Embryonic facial prominence (tissue), 1 donor: ENCODE results near the gene ROR2.

Source experiments
- DNase-seq: peaks from one replicate; pipeline ENCODE4 v3.0.0-alpha.2; 2016; ENCODE audit errors: extremely low spot score

ROR2 gene

DNA sequence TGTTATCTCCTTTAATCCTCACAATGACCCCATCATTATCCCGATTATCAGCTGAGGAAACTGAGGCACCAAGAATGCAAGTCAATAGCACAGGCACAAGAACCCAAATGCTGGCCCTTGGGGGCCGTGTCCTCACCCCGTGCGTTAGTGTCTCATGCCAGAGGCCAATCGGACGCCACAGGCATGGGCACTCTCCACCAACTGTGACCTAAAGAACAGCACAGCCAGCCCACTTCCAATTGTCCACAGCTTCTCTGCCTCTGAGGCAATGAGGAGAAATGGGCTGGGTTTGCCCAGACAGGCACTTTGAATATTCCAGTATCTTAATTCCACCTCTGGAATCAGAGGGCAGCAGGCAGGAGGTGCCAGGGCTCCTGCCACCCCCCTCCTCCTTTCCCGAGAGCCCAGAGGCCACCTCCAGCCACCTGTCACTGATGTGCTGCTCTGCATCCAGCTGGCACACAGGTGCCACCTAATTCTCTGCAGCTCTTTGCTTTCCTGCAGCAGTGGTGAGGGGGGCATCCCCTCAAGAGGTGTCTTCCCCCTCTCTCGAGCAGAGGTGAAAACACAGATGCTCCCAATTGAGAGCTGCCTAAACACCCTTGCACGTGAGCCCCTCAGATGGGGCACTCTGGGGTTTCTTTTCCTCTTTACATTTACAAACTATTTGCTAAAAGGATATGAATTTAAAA, 107.5 kb downstream of the ROR2 start:
- DNase-seq, result no peak

DNA sequence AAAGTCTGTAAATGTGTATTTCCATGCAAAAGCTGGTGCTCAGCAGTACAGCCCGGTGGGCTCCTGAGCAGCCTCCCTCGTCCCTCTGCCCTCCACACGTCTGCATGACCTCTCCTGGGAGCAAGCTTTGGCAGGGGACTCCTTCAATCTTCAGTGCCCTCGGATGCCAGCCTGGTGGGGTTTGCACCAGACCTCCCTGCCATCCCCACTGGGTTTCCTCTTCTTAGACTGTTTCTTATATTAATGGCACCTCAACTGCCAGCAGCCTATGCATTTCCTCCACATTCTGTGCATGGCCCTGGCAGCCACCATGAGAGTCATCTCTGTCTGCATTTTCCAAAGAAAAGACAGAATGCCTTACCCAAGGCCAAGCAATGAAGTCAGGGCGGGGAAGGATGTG, 108.4 kb downstream of the ROR2 start:
- DNase-seq, result no peak

DNA sequence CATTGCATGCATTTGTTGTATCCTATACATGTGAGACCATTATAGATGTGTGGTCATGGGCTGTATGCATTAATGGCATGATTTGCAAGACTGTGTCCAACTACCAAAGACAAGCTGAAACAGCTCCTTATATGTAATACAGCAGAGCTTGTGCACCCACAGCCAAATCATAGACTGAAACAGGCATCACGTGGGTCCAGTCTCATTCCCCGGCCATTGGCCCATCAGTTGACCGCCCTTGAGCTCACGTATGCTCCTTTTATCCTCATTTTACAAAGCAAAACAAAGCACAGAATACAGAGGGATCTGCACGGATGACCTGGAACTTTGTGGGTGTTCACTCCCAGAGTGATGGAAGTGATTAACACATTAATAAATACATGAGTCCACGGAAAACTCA, 109.1 kb downstream of the ROR2 start:
- no peak for DNase-seq

DNA sequence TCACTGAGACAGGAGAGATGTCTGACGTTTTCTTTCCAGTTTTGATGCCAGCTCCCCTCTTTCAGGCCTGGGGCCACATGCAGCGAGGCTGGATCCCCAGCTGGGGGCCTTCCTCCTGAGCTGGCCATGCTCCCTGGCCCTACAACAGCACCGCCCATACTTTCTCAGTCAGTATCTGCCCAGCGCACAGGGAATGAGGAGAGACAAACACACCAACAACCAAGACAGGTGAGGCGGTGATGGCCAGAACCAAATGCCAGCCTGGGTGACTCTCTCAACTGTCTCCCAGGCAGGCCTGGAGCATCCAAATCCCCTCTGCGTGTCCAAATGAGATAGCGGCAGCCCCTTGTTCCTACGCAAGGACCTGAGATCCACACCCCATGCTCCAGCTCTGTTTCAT, 109.6 kb downstream of the ROR2 start:
- DNase-seq, result no peak

DNA sequence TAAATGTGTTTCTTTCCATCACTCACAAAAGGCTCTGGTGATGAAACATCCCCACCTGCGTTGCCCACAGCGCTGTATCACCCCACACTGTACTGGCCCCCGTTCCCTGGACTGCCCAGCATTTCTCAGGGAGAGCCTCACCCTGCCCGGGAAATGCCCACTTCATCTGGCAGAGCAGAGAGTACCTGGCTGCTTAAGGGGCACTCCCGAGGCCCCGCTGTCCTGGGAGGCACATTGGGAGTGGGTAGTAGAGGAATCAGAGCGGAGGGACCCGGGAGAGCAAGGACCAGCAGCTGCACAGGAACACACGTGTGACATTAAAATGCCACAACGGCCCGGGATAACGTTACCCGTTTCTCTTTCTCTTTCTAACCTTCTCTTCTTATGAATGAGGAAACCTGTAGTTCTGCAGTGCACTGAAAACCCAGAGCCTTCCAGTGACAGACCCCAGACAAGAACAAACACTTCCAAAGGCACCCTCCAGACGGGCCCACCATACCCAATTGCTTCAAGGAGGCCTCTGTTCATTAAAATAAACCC, 110.0 kb downstream of the ROR2 start:
- DNase-seq, result no peak

DNA sequence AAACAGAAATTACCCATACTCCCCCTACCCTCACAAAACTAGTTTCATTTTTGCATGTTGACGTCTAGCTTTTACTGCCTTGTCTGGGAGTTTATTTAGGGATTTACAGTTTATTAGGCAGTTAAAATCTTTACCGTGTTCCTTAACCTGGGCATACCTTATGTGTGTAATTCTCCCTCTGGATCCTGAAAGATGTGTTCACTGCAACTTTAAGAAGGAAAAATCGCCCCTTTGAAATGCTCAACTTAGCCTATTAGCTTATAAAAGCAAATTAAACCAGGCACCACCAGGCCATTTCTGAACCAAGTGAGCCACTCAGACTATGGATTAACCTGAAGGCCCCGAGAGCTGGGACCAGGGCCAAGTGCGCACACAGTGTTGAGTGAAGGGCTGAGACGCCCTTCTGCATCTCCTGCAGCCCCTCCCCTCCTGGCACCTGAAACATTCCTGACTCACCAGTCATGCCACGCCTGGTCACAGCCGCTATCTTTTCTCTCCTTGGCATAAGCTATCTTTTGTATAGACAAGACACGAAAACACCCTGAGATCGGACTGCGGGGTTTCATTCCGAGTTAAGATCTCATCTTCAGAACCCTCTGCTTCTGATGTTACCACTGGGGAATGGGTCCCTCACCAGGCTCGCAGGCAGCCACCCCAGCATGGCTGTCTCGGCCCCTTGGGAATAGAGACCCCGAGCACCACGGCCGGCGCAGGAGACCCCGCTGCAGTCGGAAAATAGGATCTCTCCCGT, 111.9 kb downstream of the ROR2 start:
- DNase-seq, result peak; percentile 42

DNA sequence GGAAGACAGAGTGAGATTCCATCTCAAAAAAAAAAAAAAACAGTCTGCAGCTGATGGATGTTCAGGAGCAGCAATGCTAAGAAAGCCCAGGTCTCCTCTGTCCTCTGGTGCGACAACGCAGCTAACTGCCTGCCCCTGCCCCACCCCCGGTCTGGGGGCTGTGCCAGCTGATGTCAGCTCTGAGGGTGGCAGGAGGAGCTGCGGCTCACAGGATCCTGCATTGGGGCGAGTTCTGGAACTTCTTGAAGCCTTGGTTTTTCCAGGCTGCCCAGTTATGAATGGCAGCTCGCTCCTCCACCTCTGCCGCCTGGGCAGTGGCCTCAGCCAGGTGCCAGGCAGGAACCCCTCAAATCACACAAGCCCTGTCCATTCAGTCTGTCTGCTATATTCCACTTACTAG, 113.5 kb downstream of the ROR2 start:
- no peak for DNase-seq

DNA sequence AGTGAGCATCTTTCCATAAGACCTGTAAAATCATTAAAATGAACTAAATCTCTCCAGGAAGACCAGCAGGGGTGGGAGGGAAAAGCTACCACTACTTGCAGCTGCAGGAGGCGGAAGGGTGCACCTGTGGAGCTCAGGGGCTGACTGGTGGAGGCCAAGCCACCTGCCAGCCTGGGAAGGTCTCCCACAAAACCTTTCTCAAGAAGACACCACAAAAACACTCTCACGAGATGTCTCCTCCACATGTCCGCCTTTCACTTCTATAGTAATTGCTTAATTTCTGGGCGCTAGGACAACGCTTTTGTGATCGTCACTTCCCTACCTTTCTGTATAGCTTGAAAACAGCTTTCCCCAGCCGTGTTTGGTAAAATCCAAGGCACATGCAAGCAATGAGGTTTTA, 114.4 kb downstream of the ROR2 start:
- DNase-seq, result no peak

DNA sequence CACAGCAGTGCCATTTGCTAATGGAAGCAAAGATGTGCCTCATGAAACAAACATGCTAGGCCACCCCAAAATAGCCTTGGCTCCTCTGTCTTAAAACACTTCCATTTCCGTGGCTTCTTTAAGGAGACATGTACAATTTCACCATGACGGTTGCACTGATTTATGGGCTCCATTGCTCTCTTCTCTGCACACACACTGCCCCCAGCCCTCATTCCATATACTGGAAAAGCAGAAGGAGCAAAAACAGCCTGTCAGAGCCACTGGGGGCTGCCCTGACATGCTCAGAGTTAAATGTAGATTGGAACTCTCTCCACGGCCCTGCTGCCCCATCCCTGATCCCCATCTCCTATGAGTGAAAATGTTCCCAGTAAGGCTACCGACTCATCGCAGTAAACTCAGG, 114.8 kb downstream of the ROR2 start:
- no peak for DNase-seq

DNA sequence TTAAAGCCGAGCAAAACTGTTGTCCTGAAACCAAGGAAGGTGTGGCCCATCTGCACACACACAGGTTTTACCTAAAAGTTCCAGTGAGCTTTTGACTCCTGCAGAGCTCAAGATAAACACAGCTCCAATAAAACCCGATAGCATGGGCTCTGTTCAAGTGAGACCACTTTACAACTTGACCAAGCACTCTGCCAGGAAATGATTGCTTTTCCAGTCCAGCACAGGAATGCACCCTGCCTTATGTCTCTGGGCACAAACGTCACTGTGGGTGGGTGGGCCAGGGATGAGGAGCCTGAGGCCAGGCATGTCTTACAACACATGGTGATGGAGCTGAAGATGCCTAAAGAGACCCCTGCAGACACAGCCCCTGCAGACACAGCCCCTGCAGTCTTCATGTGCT, 115.3 kb downstream of the ROR2 start:
- no peak for DNase-seq

DNA sequence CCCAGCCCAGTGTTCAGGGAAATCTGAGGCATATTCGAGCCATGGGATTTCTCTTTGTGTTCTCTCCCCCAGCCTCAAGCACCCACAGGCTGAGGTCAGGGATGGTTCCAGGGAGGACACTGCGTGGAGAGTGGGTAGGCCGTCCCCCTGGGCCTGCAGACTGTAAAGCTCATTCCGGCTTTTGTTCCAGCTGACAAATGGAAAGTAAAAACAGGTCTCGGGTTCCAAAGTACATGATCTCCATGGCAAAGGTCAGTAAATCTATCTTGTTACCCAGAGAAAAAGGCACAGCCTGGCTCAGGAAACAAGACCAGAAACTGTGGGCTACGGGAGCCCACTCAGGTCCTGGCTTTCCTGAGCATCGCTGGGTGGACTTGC, 116.2 kb downstream of the ROR2 start:
- no peak for DNase-seq

DNA sequence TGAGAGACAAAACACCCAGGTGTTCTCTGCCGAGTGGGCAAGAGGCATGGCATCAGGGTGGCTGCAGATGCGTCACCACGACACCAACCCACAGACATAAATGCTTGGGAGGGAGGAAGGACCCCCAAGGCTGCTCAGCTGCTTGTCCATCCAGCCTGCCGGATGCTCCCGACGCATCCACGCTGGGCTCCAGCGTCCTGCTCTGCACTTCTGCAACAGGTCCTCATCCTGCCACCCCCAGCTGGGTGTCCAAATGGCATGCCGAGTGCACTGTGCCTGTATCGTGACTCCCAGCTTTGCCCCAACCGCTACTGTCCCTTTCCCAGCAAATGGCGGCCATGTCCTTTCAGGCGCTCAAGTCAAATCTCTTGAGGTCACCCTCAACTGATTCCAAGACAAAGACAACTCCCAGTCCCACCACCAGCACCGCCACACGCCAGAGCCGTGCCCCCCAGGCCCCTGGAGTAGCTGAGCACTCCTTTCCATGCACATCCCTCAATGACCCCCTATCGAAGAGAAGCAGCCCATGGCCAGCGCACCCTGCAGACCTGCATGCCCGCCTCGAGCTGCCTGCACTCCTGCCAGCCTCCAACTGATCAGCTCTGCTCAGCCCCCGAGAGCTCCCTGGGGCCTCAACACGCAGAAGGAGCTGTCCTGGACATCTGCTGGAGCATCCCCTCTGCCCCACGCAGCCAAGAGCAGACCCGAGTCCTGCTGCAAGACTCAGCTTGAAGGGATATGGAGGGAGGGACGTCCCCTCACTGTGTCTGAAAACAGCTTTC, 116.7 kb downstream of the ROR2 start:
- DNase-seq, result no peak

DNA sequence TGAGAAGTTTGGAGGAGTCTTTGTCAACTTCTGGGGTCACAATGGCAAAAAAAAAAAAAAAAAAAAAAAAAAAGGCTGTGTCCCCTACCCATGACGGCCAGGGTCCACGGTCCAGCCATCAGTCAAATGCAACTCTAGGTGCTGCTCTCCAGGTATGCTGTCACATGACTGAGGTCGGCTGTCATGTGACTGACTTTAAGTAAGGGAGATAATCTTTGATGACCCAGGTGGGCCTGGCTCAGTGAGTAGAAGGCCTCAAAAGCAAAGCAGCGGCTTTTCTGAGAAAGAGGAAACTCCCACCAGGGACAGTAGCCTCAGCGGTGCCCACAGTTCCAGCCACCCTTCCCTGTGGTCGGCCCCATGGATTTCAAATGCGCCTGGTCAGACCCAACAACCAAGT, 117.7 kb downstream of the ROR2 start:
- no peak for DNase-seq

DNA sequence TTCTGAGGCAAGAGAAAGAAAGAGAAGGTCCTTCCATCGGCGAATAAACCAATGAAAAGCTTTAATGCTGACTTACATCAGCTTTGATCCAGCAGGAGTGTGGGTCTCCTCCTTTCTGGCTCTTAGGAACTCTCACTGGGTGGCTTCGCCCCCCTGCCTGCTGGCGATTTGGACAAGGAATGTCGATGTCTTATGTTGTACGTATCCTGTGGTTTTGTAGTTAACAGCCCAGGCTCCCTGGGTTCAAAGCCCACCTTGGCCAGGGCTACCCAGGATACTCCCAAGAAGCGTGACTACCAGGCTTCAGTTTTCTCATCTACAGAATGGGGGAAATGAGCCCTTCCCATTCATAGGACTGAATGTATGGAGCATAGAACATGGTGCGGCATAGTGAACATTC, 124.2 kb downstream of the ROR2 start:
- no peak for DNase-seq

DNA sequence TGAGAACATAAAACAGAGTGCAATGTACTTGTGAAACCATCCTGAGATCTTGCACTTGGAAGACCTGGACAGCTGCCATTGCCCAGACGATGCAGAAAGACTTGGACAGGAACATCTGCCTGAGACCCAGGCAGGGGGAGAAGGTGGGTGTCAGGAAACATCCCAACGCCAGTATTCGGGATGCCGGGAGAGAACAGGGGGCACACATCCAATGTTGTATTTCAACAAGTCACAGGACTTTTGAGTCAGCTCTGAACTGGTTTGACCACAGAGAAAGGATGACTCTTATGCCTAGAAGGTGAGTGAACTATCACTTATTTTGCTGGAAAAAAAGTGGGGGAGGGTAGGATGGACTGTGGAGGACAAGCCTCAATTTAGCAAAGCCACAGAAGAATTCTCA, 124.6 kb downstream of the ROR2 start:
- DNase-seq, result no peak

DNA sequence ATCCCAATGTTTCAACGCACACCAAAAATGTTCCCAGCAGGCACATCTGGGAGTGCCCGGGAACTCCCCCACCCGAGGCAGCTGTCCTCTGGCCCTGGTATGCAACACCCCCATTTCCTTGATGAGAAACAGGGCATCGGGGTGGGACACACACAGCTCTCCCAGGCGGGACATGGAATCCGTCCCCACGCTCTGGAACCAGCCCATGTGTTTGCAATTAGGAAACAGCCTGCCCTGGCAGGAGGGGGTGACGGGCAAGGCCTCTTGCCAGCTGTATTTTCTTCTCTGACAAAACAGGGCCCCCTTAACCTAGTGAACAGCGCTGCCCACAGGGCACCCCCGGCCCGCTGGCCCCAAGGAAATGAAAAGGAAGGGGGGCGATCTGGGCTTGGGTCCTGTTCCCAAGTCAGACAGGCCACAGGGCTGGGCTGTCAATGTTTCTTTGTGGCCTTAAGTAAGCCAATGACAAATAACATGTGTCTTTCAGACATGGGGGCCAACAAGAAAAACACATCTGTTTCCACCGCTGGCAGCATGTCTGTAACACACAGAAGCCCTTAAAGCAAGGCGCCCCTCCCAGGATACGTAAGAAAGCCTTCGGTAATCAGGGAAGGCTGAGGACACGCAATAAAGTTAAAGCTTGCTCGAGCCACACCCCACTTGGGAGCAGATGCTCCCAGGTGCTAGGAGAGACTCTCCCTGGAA, 125.3 kb downstream of the ROR2 start:
- peak; percentile 44 for DNase-seq

DNA sequence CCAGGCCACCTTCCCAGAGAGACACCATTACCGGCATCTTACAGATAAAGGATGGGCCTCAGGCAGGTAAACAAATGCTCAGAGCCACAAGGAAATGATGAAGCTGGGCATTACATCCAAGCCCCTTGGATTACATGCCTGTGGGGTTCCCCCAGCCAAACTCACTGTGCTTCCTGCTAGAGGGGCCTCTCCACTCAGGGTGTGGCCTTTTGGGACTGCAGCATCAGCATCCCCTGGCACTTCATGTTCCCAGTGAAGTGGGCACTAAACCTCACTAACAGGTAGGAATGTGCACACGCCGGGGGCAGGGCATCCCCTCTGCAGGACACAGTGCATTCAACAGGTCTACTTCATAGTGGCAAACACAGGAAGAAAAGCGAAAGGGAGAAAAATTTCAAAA, 125.9 kb downstream of the ROR2 start:
- DNase-seq, result no peak

DNA sequence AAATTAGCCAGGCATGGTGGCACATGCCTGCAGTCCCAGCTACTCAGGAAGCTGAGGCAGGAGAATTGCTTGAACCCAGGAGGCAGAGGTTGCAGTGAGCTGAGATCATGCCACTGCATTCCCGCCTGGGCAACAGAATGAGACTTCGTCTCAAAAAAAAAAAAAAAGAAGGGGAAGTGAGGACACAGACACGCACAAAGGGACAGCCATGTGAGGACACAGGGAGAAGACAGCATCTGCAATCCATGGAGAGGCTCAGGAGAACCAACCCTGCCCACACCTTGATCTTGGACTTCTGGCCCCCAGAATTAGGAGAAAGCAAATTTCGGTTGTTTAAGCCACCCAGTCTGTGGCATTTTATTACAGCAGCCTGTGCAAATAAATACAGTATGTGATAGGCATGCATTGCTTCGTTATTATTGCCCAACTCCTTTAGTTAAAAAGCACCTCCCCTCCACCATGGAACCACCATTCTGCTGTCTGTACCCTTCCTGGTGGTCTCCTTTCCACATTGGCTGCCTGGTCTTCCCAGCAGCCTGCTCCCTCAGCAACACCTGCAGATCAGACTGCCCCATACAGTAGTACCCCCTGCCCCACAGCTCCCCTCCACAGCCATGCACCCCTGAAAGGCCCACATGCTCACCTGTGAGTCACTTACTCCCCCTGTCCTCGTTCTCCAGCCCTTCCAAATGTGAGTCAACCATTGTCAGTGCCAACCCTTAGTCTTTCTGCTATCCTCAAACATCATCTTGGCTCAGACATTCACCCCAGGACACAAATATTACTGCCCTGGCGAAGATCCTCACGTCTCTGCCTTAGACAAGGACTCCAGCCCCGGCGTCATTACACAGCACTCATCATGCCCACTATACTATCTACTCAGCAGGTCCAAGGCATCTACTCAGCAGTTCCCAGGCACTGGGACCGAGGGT, 128.8 kb downstream of the ROR2 start:
- no peak for DNase-seq

DNA sequence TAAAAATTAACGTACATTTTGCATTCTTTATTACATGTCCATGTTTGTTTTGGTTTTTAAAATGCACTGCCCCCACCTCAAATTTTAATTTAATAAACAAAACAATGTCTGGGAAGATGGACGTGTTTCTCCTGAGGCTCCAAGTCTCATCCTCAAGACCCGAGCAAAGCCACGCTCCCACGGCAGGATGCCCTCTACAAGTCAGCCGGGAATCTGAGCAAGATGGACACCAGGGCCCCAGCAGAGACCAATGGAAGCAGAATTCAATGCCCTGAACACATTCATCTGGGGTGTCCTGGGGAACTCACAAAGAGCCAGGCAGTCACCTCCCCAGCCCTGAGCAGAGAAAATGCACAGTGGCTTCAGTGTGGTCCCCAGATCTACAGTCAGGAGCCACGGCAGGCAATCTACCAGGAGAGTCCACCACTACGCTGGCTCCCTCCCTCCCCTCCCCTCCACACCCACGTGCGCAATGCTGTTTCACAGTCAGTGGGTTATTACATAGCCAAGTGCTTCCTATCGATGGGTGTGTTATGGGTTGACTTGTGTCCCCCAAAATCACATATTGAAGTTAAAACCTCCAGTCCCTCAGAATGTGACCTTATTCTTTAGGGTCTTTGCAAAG, 129.8 kb downstream of the ROR2 start:
- no peak for DNase-seq

DNA sequence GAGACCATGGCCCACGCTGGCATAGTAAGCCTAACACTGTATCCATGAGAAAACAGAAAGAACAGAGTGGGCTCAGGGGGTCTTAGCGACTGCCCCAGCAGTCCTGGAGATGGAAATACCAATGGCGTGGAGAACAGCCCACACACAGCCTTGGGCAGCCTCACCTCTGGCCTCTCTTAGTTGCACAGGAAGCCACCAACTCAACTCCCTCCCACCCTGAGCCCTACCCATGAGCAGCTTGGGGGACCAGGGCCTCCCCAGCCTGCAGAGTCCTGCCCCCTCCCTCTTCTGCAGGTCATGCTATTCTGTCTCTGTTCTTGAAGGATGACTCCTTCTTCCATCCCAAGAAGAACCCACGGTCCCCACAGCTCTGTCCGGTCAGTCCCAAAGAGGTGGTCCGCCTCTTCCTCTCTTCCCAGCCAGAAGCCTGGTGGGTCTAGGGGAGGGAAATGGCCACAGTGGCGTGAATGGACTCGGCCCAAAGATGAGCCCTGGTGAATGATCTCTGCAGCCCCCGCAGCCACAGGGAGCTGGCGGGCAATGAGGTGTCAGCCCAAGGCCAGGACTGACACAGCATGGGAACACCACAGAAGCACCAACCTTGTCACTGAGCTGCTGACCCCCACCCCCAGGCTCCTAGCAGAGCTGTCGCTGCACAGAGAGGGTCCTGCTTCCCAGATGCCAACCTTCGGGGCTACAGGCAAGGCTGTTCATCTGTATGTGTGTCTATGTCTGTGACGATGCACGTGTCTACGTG, 131.2 kb downstream of the ROR2 start:
- DNase-seq, result no peak
